K562 (cell line): ENCODE data around the gene STK4. TPM values are rescaled to one million over a fixed set of nuclear protein-coding genes. Genes with fewer than 3 reads are reported as not detected.

Source experiments
- ARID1B ChIP-seq: fragments of 450-650 bp; IDR thresholded peaks from 2 replicates; pipeline ENCODE4 v1.6.1; 2016; ENCODE audit warnings: antibody characterized with exemption, mild to moderate bottlenecking, inconsistent platforms
- BCL6 ChIP-seq: fragments of 250-450 bp; sonication (Bioruptor Pico); IDR thresholded peaks from 2 replicates; pipeline ENCODE4 v1.4.0; 2020
- CTBP1 ChIP-seq: fragments of 450-650 bp; IDR thresholded peaks from 2 replicates; pipeline ENCODE4 v1.6.1; 2016; ENCODE audit warnings: borderline replicate concordance
- ELF2 ChIP-seq: fragments of 250-450 bp; sonication (Bioruptor Pico); IDR thresholded peaks from 2 replicates; pipeline ENCODE4 v1.5.0; 2021; ENCODE audit warnings: mild to moderate bottlenecking
- ELF4 ChIP-seq: fragments of 450-650 bp; formaldehyde crosslinking; IDR thresholded peaks from 2 replicates; pipeline ENCODE4 v1.4.0; 2022; ENCODE audit warnings: missing genetic modification characterization
- GABPB2 ChIP-seq: fragments of 250-450 bp; sonication (Bioruptor Pico); conservative IDR thresholded peaks from 2 replicates; pipeline ENCODE4 v1.5.1; 2021; ENCODE audit warnings: mild to moderate bottlenecking
- HLTF ChIP-seq: fragments of 450-650 bp; IDR thresholded peaks from 2 replicates; pipeline ENCODE4 v1.6.1; 2016
- NCOA4 ChIP-seq: fragments of 450-650 bp; IDR thresholded peaks from 2 replicates; pipeline ENCODE4 v1.6.1; 2018; ENCODE audit warnings: mild to moderate bottlenecking; ENCODE audit not compliant: partially characterized antibody
- NR2C2 ChIP-seq, 2 experiments: fragments of 200-800 bp in 1 of 2; sonication (Bioruptor generic) in 1 of 2; sonication (generic) in 1 of 2; formaldehyde crosslinking in 1 of 2; IDR thresholded peaks; 2 replicates each; pipeline versions ENCODE4 v1.6.1 to v1.8.0; 2016 to 2022; ENCODE audit warnings: mild to moderate bottlenecking in 1 of 2, missing compliant biosample characterization in 1 of 2, missing genetic modification characterization in 1 of 2, missing genetic modification reagents in 1 of 2
- PTTG1 ChIP-seq: fragments of 450-650 bp; IDR thresholded peaks from 2 replicates; pipeline ENCODE4 v1.6.1; 2016; ENCODE audit warnings: low read depth, mild to moderate bottlenecking, missing genetic modification characterization, missing compliant biosample characterization
- RUNX1 ChIP-seq: sonication (generic); IDR thresholded peaks from 2 replicates; pipeline ENCODE4 v1.6.1; 2016; ENCODE audit warnings: antibody characterized with exemption, low read depth
- SMARCA5 ChIP-seq: fragments of 450-650 bp; IDR thresholded peaks from 2 replicates; pipeline ENCODE4 v1.6.1; 2016
- TRIM28 ChIP-seq: fragments of 450-650 bp; IDR thresholded peaks from 2 replicates; pipeline ENCODE4 v1.6.1; 2017
- ZNF324 ChIP-seq: fragments of 250-450 bp; sonication (Bioruptor Pico); IDR thresholded peaks from 2 replicates; pipeline ENCODE4 v1.4.0; 2020; ENCODE audit warnings: mild to moderate bottlenecking
- ZNF395 ChIP-seq: fragments of 200-800 bp; sonication (Bioruptor generic); IDR thresholded peaks from 2 replicates; pipeline ENCODE4 v1.6.1; 2017; ENCODE audit warnings: missing genetic modification characterization, missing compliant biosample characterization
- ZNF584 ChIP-seq: fragments of 200-800 bp; sonication (Bioruptor generic); IDR thresholded peaks from 2 replicates; pipeline ENCODE4 v1.6.1; 2016; ENCODE audit warnings: low read depth, mild to moderate bottlenecking, missing genetic modification characterization, missing compliant biosample characterization
- ZNF699 ChIP-seq: fragments of 250-450 bp; sonication (Bioruptor Pico); IDR thresholded peaks from 2 replicates; pipeline ENCODE4 v1.8.0; 2021; ENCODE audit warnings: mild to moderate bottlenecking, moderate library complexity; ENCODE audit not compliant: insufficient replicate concordance
- polyA plus RNA-seq, 8 experiments: library from polyadenylated mRNA; depleted of rRNA in 4 of 8; stranded (reverse) in 5 of 8; unstranded in 3 of 8; fragments of >200 nt; fragmentation: Nextera tagmentation in 2 of 8; fragmentation: Illumina TruSeq in 1 of 8; extraction: Ambion mirVana in 2 of 8; extraction: Trizol in 1 of 8; gene quantifications; 2 replicates each; pipeline versions ENCODE4 v1.2.1 to v1.2.3, GENCODE V29; 2011 to 2014; ENCODE audit warnings: inconsistent platforms in 1 of 8, missing spikeins in 1 of 8
- total RNA-seq, 7 experiments: library from RNA; depleted of rRNA in 6 of 7; stranded (reverse); fragments of >200 nt in 6 of 7; fragmentation: Illumina TruSeq in 2 of 7; extraction: Trizol in 2 of 7; gene quantifications; 2 replicates each; pipeline versions ENCODE4 v1.2.1 to v1.2.3, GENCODE V29; 2011 to 2021; ENCODE audit warnings: low replicate concordance in 1 of 7
- TF ChIP-seq, protein P1 (sequence below): fragments of 450-650 bp; IDR thresholded peaks from 2 replicates; pipeline ENCODE4 v1.6.1; 2017; ENCODE audit warnings: antibody characterized with exemption, mild to moderate bottlenecking
- TF ChIP-seq, protein P2 (sequence below): sonication (generic); formaldehyde crosslinking; IDR thresholded peaks from 2 replicates; pipeline ENCODE4 v1.8.0; 2022; ENCODE audit warnings: missing genetic modification reagents, mild to moderate bottlenecking, borderline replicate concordance
- TF ChIP-seq, protein P3 (sequence below): fragments of 200-400 bp; formaldehyde crosslinking; IDR thresholded peaks from 2 replicates; pipeline ENCODE4 v1.6.1; 2017; ENCODE audit warnings: mild to moderate bottlenecking, low read depth, low read length, moderate library complexity

Gene STK4
- total and polyA plus RNA-seq, 9 of the 15 experiments (the other 6 are each of a cell fraction or from before 2014, with no cell fraction given), result 11.9 to 30.6 (median 22.2) TPM

DNA sequence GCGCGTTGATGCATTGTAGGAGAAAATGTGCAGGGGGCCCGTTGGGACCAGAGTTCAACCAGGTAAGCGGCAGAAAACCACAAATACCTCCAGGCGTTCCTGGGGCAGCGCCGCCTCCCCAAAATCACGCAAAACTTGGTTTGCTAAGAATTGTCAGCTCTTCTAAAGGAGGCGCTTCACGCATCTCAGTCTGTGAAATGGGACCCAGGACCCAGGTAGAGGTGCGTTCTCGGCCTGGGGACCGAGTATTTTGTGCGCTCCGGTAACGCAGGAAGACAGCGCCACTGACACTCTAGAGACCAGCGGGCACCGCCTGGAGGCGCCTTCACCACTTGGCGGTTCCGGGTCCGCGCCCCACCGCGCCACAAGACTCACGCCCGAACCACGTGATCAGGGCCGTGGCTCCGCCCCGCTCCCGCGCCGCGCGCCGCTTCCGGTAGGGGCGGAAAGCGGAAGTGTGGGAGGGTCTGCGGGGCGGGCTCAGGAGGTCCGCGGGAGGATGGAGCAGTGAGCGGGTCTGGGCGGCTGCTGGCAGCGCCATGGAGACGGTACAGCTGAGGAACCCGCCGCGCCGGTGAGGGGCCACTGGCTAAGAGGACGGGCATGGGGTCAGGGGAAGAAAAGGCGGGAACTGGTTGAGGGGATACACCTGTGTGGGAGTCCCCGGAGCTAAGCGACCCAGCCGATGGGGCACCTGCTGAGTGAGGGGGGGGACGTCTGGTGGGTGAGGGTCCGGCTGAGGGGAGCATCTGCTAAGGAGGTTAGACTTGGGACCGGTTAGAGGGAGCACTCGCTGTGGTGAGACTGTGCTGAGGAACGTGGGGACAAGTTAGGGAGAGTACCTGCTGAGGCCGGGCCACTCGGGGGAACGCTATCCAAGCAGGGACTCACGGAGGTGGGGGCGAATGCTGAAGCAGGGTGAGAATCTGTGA lies at the start of gene STK4 (continued):
- TF ChIP-seq, protein P1, sequence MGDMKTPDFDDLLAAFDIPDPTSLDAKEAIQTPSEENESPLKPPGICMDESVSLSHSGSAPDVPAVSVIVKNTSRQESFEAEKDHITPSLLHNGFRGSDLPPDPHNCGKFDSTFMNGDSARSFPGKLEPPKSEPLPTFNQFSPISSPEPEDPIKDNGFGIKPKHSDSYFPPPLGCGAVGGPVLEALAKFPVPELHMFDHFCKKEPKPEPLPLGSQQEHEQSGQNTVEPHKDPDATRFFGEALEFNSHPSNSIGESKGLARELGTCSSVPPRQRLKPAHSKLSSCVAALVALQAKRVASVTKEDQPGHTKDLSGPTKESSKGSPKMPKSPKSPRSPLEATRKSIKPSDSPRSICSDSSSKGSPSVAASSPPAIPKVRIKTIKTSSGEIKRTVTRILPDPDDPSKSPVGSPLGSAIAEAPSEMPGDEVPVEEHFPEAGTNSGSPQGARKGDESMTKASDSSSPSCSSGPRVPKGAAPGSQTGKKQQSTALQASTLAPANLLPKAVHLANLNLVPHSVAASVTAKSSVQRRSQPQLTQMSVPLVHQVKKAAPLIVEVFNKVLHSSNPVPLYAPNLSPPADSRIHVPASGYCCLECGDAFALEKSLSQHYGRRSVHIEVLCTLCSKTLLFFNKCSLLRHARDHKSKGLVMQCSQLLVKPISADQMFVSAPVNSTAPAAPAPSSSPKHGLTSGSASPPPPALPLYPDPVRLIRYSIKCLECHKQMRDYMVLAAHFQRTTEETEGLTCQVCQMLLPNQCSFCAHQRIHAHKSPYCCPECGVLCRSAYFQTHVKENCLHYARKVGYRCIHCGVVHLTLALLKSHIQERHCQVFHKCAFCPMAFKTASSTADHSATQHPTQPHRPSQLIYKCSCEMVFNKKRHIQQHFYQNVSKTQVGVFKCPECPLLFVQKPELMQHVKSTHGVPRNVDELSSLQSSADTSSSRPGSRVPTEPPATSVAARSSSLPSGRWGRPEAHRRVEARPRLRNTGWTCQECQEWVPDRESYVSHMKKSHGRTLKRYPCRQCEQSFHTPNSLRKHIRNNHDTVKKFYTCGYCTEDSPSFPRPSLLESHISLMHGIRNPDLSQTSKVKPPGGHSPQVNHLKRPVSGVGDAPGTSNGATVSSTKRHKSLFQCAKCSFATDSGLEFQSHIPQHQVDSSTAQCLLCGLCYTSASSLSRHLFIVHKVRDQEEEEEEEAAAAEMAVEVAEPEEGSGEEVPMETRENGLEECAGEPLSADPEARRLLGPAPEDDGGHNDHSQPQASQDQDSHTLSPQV, result peak; percentile 52; the same call in 1 of the 2 replicates
- TF ChIP-seq ZNF584 (CRISPR knock-in tag) (no peak), PTTG1 (tag) (no peak), ELF4 (CRISPR knock-in tag) (peak; percentile 89), NR2C2 (CRISPR knock-in tag; IDR thresholded peaks at IDR 0.05) (no peak), NR2C2 (tag; IDR thresholded peaks at IDR 0.05) (peak; percentile 77), RUNX1 (no peak), ZNF324 (no peak), TRIM28 (no peak), GABPB2 (CRISPR knock-in tag) (no peak), NCOA4 (no peak), HLTF (no peak), SMARCA5 (0 out of 2 replicates have a peak, but pooled peaks have one; percentile 5), BCL6 (CRISPR knock-in tag) (no peak), CTBP1 (peak; percentile 93), ELF2 (CRISPR knock-in tag) (peak; percentile 97), ZNF699 (no peak), ARID1B (no peak; the same call in 1 of the 2 replicates), ZNF395 (CRISPR knock-in tag) (no peak)
- TF ChIP-seq, protein P2, sequence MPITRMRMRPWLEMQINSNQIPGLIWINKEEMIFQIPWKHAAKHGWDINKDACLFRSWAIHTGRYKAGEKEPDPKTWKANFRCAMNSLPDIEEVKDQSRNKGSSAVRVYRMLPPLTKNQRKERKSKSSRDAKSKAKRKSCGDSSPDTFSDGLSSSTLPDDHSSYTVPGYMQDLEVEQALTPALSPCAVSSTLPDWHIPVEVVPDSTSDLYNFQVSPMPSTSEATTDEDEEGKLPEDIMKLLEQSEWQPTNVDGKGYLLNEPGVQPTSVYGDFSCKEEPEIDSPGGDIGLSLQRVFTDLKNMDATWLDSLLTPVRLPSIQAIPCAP (CRISPR knock-in tag), result no peak
- TF ChIP-seq, protein P3, sequence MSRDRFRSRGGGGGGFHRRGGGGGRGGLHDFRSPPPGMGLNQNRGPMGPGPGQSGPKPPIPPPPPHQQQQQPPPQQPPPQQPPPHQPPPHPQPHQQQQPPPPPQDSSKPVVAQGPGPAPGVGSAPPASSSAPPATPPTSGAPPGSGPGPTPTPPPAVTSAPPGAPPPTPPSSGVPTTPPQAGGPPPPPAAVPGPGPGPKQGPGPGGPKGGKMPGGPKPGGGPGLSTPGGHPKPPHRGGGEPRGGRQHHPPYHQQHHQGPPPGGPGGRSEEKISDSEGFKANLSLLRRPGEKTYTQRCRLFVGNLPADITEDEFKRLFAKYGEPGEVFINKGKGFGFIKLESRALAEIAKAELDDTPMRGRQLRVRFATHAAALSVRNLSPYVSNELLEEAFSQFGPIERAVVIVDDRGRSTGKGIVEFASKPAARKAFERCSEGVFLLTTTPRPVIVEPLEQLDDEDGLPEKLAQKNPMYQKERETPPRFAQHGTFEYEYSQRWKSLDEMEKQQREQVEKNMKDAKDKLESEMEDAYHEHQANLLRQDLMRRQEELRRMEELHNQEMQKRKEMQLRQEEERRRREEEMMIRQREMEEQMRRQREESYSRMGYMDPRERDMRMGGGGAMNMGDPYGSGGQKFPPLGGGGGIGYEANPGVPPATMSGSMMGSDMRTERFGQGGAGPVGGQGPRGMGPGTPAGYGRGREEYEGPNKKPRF, result no peak
